Testis (tissue), 3 donors: ENCODE data around the gene CAPNS2. TPM values are rescaled to one million over a fixed set of nuclear protein-coding genes. Genes with fewer than 3 reads are reported as not detected.

Experiments
- DNase-seq: peaks from one replicate; pipeline ENCODE4 v3.0.0-alpha.2; 2019
- H3K27ac ChIP-seq, 2 donors: fragments of 200-600 bp; sonication (generic); one replicate each; pipeline ENCODE4 v1.5.1; 2019
- H3K27me3 ChIP-seq: fragments of 200-600 bp; sonication (generic); one replicate; pipeline ENCODE4 v1.5.1; 2019
- H3K36me3 ChIP-seq: fragments of 200-600 bp; sonication (generic); one replicate; pipeline ENCODE4 v1.5.1; 2017; ENCODE audit warnings: low read depth; ENCODE audit errors: missing control alignments
- H3K4me1 ChIP-seq: fragments of 200-600 bp; sonication (generic); one replicate; pipeline ENCODE4 v1.5.1; 2019
- H3K4me3 ChIP-seq, 2 donors: fragments of 200-600 bp; sonication (generic); one replicate each; pipeline ENCODE4 v1.5.1; 2017 to 2019
- H3K9me3 ChIP-seq: fragments of 200-600 bp; sonication (generic); one replicate; pipeline ENCODE4 v1.5.1; 2017
- POLR2A ChIP-seq: fragments of 450-650 bp; IDR thresholded peaks from one replicate; pipeline ENCODE4 v1.6.1; 2017; ENCODE audit warnings: antibody characterized with exemption, mild to moderate bottlenecking, moderate library complexity
- WGBS, 2 donors: methylation state at CpG; one replicate each; pipeline ENCODE4 v1.1.5; 2018; 5-methylcytosine and 5-hydroxymethylcytosine counted together
- intact Hi-C: fragments of 100-400 bp; cut with DNase I; formaldehyde crosslinking; loops from one replicate; pipeline ENCODE4 v1.15.1; 2023; ENCODE audit warnings: low total_unique reads
- polyA plus RNA-seq: library from polyadenylated mRNA; stranded (reverse); fragments of 350-450 nt; fragmentation: Illumina TruSeq; extraction: RNeasy Lipid Tissue Mini Kit (QIAGEN cat#74804); gene quantifications from one replicate; pipeline ENCODE4 v1.2.3, GENCODE V29; 2014; ENCODE audit warnings: low read depth, low replicate concordance; ENCODE audit not compliant: insufficient read depth
- total RNA-seq, 2 donors: library from RNA; depleted of rRNA; stranded (reverse); fragments of >200 nt; gene quantifications; one replicate each; pipeline ENCODE4 v1.2.3, GENCODE V29; 2016
- TF ChIP-seq, protein P1 (sequence below), 3 experiments: fragments of 450-650 bp in 2 of 3; fragments of 200-600 bp in 1 of 3; sonication (generic) in 1 of 3; IDR thresholded peaks; one replicate each; pipeline ENCODE4 v1.5.1; 2016 to 2019; ENCODE audit warnings: antibody characterized with exemption in 3 of 3, mild to moderate bottlenecking in 2 of 3, moderate library complexity in 1 of 3

Gene CAPNS2
- total and polyA plus RNA-seq, 3 donors from 2014 or later = 0.74 to 1.0 TPM; not detected in 1

DNA sequence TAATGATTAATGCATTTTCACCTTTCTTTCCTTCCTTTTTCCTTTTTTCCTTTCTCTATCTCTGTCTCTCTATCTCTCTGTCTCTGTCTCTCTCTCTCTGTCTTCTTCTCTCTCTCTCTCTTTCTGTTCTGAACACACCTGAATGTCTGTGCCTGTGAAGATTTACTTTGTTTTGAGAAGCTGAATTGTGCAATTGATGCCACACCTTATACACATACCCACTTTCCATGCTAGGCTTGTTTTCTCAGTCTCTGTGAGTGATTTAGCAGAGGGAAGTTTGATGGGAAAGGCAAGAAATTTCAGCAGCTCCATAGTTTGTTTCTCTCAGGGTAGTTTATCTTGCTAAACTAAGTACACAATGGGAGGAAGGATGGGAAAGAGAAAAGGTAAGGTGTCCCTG, 9.3 kb upstream of the CAPNS2 start:
- Histone ChIP-seq H3K9me3 (no peaks in the 10 kb centered on the region), H3K27ac (no peak overlapping the region), H3K27me3 (no peaks in the 10 kb centered on the region), H3K4me3 (no peak overlapping the region), H3K36me3 (no peaks in the 10 kb centered on the region), H3K4me1 (peaks cover 9% of the 10 kb centered on the region)
- no peak for TF ChIP-seq POLR2A
- TF ChIP-seq, protein P1, sequence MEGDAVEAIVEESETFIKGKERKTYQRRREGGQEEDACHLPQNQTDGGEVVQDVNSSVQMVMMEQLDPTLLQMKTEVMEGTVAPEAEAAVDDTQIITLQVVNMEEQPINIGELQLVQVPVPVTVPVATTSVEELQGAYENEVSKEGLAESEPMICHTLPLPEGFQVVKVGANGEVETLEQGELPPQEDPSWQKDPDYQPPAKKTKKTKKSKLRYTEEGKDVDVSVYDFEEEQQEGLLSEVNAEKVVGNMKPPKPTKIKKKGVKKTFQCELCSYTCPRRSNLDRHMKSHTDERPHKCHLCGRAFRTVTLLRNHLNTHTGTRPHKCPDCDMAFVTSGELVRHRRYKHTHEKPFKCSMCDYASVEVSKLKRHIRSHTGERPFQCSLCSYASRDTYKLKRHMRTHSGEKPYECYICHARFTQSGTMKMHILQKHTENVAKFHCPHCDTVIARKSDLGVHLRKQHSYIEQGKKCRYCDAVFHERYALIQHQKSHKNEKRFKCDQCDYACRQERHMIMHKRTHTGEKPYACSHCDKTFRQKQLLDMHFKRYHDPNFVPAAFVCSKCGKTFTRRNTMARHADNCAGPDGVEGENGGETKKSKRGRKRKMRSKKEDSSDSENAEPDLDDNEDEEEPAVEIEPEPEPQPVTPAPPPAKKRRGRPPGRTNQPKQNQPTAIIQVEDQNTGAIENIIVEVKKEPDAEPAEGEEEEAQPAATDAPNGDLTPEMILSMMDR (IDR thresholded peaks at IDR 0.05) = no peak
- no peak for DNase-seq
- intact Hi-C loops = no loop called here

DNA sequence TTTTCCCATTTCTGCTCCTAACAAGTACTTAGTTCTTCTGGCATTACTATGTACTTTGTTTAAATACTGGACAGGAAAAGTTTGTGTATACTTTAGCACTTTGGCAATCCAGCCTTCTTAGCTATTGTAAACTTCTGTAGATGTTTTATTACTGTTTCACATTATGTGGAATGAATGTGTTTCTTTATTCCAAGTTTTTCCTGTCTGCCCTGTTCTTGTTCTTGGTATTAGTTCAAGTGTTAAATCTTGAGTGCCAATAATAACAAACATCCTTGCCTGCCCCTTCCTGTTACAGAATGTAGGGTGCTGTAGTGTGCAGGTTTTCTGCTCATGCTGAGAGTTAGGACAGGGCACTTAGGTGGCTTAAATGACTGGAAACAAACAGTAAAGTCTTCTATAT, 7.3 kb upstream of the CAPNS2 start:
- H3K36me3 ChIP-seq = no peaks in the 10 kb centered on the region
- no peak overlapping the region for H3K27ac ChIP-seq
- H3K9me3 ChIP-seq = no peaks in the 10 kb centered on the region
- DNase-seq = no peak
- intact Hi-C loops = no loop called here
- H3K27me3 ChIP-seq = no peaks in the 10 kb centered on the region
- H3K4me3 ChIP-seq = no peak overlapping the region
- H3K4me1 ChIP-seq = peaks cover 9% of the 10 kb centered on the region
- TF ChIP-seq POLR2A = no peak
- TF ChIP-seq, protein P1 (IDR thresholded peaks at IDR 0.05) = no peak

DNA sequence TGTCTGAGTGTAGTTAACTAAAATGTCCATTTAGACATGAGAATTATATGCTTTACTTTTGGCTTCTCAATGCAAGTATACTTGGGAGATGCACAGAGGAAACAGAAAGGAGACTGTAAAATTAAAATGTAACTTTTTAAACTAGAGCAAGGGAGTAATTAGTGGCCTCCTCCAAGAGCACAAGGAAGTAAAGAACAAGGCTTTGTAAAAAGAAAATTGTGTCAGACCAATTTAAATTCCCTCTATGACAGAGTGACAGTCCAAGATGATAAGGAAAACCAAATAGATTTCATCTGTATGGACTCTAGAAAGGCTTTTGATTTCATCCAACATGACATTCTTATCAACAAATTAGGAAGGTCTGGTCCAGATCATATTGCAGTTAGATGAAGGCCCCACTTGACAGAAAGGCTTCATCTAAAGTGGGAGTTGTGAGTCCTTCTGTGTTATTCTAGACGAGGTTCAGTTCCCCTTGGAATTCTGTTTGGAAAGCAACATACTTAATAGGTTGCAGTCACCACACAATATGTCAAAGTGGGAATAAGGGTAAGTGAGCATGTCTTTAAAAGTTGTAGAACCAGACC, 6.5 kb upstream of the CAPNS2 start:
- intact Hi-C loops = no loop called here
- no peak overlapping the region for H3K27ac ChIP-seq
- no peak overlapping the region for H3K4me3 ChIP-seq
- peaks cover 9% of the 10 kb centered on the region for H3K4me1 ChIP-seq
- 53 to 57% methylated on average over 1 of the region's 1 CpG for WGBS, 2 donors
- TF ChIP-seq, protein P1 (IDR thresholded peaks at IDR 0.05) = no peak
- no peak for TF ChIP-seq POLR2A
- no peaks in the 10 kb centered on the region for H3K27me3 ChIP-seq
- DNase-seq = no peak
- H3K9me3 ChIP-seq = no peaks in the 10 kb centered on the region
- H3K36me3 ChIP-seq = no peaks in the 10 kb centered on the region

GRCh38 chr16:55561319-55561848, 5.1 kb upstream of the CAPNS2 start:
- Histone ChIP-seq H3K27ac (no peak overlapping the region), H3K4me3 (no peak overlapping the region), H3K9me3 (no peaks in the 10 kb centered on the region), H3K27me3 (no peaks in the 10 kb centered on the region), H3K36me3 (no peaks in the 10 kb centered on the region), H3K4me1 (peaks cover 9% of the 10 kb centered on the region)
- no peak for TF ChIP-seq POLR2A
- TF ChIP-seq, protein P1 (IDR thresholded peaks at IDR 0.05) = no peak
- 64 to 94% methylated on average over 2 of the region's 2 CpGs for WGBS, 2 donors
- no peak for DNase-seq
- intact Hi-C loops = no loop called here

GRCh38 chr16:55562936-55563335, 3.5 kb upstream of the CAPNS2 start:
- Histone ChIP-seq H3K27ac (no peak overlapping the region), H3K4me1 (peaks cover 9% of the 10 kb centered on the region), H3K27me3 (no peaks in the 10 kb centered on the region), H3K4me3 (no peak overlapping the region), H3K36me3 (no peaks in the 10 kb centered on the region), H3K9me3 (no peaks in the 10 kb centered on the region)
- TF ChIP-seq, protein P1 (IDR thresholded peaks at IDR 0.05) = no peak
- TF ChIP-seq POLR2A = no peak
- DNase-seq = no peak
- 92 to 98% methylated on average over 1 of the region's 1 CpG for WGBS, 2 donors
- intact Hi-C loops = no loop called here
